Suppressor macrophage treated with lipopolysaccharide for 1 hour (primary cell): ENCODE data around the gene CDH6.
"Not testable (repeated sequence)": the region's sequence is repeated elsewhere in the genome, so short reads cannot be mapped to it uniquely, and the experiment has no call there.

Experiments used
- DNase-seq, 3 donors: peaks; one replicate each; pipeline ENCODE4 v3.0.0-alpha.2; 2020 to 2022

Gene CDH6

GRCh38 chr5:31333475-31333874 lies 140.0 kb downstream of the CDH6 start:
- no peak for DNase-seq

DNA sequence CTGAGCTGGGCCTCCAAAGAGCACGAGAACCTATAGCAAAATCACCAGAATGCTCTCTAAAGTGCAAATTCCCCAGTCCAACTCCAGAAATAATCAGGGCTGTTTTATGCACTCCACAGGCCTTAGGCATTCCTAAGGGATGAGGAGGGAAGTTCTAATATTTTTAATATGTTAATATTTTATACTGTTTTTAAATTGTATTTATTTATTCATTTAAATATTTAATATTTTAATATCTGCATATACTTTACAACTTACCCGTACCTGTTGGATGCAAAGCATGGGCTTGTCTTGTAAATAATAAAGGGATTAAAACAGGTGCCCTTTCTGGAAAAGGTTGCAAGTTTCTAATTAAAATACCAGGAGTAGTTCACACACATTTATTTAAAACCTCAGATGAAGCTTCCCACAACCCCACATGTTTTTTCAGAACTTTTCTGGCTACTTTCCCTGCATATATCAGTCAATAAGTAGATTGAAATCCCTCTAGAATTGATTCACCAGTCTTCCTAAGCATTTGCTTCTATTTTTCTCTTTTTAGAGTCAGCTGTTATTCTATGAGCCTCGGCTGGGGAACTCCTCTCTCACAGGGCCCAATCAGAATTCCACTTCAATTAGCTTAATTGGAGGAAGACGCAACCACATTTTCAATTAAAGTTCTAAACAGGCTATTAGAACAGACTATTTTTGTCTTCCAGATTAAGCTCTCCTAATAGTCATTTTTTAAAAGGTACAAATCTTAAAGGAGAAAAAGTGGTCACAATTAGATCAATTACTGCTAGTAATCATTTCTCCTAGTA lies 140.8 kb downstream of the CDH6 start:
- no peak for DNase-seq

GRCh38 chr5:31335456-31335855 lies 142.0 kb downstream of the CDH6 start:
- DNase-seq: no peak

DNA sequence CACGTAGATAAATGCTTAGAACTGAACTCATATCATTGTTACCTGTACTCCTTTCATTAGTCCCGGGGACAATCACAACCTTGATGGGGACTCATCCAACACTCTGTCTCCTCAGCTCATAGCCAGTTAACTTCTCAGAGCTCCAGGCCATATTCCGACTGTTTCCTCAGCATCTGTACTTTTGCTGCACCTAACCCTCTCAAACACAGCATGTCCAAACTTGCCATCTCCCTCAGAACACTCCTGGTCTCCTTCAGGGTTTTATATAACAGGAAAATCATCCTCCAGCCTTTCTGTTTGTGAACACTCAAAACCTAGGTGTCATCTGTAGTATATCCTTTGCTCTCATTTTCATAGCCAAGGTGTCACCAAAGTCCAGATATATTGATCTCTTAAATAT lies 150.5 kb downstream of the CDH6 start:
- no peak for DNase-seq

DNA sequence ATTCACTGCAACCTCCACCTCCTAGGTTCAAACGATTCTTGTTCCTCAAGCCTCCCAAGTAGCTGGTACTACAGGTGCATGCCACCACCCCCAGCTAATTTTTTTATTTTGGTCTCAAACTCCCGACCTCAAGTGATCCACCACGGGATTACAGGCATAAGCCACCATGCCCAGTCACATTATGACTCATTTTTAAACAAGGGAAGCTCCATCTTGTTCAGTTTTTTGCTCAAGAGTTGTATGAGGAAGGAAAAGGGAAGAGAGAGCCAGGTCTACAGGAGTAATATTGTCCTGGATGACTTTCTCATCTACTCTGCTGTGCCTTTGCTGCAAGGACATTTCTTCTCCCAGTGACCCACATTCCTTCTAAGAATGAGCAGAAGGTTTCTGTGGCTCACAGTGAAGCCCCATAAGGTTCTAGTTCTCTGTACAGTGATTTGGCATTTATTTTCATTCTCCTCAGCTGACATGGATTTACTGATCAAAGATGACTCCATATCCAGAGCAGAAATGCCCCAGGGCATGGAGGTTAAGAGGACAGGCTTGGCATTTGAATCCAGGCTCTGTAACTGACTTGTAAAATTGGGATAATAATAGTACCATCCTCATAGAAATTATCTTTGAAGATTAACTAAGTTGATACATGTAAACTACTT lies 153.5 kb downstream of the CDH6 start:
- DNase-seq: peak in 1 of 3 donors; percentile 9

DNA sequence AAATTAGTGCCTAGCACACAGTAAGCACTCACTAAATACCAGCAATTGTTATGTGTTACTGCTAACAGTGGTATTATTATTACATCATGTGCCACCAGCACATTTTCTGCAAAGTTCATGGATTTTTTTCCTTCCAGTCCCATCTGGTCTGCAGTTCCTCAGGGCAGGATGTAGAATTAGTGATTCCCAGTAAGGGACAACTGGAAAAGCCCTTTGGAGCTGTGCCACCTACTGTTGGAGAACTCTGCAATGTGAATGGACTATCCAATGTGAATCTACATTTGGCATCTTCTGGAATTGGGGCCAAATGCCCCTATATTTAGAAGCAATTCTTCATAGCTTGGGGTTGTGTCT lies 154.0 kb downstream of the CDH6 start:
- no peak for DNase-seq

- DNase-seq: no peak
These were observed 156.9 kb downstream of the CDH6 start for GRCh38 chr5:31350395-31350794.

GRCh38 chr5:31355337-31355736 lies 161.9 kb downstream of the CDH6 start:
- peak in 2 of 3 donors; percentile 3 to 4 for DNase-seq

DNA sequence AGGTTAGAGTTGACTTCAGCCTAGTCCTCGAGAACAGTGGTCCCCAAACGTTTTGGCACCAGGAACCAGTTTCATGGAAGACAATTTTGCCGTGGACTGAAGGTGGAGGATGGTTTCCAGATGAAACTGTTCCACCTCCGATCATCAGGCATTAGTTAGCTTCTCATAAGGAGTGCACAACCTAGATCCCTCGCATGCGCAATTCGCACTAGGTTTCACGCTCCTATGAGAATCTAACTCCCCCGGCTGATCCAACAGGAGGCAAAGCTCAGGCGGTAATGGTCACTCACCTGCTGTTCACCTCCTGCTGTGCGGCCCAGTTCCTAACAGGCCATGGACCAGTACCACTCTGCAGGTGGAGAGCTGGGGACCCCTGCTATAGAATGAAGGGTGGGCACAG lies 163.6 kb downstream of the CDH6 start:
- no peak for DNase-seq

DNA sequence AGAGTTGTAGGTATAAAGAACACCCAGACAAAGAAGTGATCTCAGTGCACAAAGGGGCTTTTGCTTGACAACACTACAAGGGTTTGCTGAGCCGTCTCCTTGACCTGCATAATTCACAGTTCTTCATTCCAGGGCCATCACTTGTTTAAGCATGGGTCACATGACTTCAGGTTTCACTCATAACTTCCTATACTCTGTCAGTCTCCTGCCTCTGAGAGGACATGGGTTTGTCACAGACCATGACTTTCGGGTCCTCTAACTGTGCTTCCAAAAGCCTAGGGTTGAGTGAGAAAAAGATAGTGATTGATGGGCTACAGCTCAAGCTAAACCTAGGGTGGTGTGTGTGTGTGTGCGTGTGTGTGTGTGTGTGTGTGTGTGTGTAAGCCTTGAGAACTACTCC lies 166.4 kb downstream of the CDH6 start:
- DNase-seq: no peak

DNA sequence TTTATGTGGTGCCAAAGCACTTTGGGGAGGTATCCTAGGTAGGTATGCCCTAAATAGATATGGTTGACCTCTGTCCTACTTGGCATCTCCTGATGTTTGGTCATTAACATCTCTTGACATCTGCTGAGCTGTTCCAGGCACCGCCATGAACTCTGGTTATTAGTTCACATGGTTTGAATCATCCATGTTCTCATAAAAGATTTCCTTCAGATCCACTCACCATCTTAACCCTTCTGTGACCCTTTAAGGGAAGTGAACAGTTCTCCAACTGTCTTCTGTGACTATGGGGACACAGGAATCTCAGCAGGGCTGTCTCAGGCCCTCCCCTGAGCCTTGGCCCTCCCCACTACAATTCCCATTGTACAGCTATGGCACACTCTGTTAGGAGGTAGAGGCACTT lies 167.7 kb downstream of the CDH6 start:
- DNase-seq: no peak

- DNase-seq: not testable (repeated sequence)
These were observed 168.4 kb downstream of the CDH6 start for GRCh38 chr5:31361704-31362528.

DNA sequence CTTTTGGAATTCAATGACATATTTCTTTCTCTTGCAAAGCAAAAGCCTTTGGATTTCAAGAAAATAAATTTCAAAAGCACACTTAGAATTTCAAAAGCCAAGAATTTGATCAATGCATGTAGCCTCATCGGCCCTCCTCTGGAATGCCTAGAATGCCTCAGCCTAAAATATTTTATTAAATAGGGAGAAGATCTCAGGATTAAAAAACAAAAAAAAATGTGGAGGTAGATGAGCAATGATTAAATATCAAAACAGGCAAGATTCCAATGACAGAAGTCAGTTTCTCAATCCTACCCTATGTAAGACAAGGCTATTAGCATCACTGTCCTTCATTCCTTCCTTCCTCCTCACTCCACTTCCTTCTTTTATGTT lies 169.0 kb downstream of the CDH6 start:
- DNase-seq: no peak

GRCh38 chr5:31362931-31363568 lies 169.6 kb downstream of the CDH6 start:
- DNase-seq: no peak

- no peak for DNase-seq
These were observed 171.6 kb downstream of the CDH6 start for GRCh38 chr5:31364881-31365636.

DNA sequence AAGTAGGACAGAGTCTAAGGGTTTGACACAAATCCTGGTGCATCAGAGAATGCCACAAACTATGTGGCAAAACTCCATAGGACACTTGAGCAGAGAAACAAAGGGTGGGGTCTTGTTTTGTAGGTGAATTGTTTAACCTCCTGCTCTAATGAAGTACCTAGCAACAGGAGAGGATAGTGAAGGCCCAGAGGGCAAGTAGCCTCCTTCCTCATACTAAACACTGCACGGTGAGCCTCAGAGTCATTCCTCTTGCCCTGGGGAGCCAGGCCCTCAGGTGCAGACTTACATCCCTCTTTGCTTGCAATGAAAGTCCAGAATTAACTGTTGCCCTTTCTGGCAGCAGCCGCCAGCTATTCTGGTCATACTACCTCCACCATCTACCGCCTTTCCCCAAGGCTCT lies 172.3 kb downstream of the CDH6 start:
- DNase-seq: no peak

- no peak for DNase-seq
These were observed 173.5 kb downstream of the CDH6 start for GRCh38 chr5:31366941-31367340.

DNA sequence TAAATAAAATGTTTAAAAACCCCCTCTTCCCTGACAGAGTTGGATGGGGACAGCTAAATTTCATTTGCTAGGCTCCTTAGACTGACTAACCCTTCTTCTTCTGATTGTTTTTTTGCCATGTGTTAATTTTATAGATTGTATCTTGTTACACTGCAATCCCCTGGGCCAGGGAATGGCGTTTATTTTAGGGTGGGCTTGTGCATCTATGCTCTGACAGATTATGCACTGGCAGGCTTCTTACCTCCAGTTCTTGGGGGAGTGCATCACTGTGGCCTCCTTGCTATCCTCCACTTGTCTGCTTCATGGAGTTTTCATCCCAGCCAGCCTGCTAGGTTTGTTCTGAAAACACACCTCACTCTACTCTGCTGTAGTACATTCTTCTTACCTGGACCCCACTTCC lies 178.6 kb downstream of the CDH6 start:
- no peak for DNase-seq

DNA sequence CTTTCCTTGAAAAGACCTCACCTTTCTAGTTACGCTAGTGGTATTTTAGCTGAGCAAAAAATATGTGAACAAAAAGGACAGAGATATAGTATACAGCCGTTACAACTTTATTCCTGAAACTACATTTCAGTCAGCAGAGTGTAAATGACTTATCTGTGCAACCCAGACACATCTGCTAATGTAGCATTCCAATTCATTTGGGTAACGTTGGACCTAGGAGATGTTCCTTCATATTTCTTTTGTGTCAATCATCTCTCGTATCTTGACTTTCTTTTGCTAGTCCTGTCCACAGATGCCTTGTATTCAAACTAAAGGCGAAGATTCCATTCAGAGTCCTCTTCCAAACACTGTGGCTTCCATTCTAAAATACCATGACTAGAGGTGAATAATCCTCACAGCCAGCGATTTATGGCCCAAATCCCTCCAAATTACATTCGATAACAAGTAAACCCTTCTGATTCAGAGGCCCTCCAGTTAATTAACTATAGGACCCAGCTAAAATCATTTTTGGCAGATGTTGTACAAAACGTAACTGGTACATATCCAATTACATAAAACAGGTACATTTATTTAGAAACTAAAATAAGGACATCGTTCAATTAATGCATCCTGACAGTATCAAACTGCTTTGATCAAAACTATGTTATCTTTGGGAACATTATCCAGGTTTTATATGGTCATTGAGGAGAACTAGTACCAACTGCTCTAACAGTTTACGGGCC lies 182.7 kb downstream of the CDH6 start:
- no peak for DNase-seq

- no peak for DNase-seq
These were observed 183.9 kb downstream of the CDH6 start for GRCh38 chr5:31377274-31377946.

DNA sequence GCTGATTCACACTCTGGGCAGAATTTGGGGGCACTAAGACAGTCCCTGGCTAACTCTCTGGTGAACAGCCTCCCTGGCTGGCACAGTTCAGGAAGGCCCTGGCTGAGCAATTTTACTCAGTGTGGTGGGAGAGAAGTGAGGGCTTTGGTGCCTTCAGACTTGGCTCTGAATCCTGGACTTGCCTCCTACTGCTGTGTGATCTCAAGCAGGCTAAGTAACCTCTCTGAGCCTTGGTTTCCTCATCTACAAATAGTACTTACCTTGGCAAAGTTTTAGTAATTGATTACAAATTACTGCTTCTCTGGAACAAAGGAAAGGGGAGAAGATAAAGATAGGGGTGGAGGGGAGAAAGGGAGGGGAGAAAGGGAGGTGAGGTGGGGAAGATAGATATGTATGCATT lies 184.7 kb downstream of the CDH6 start:
- no peak for DNase-seq
